Measurements from ENCODE around the gene YWHAG.

GRCh38 chr7:76375251-76375650 lies 16.5 kb upstream of the YWHAG start:
- TF ChIP-seq EZH2 (IDR thresholded peaks at IDR 0.05): no peak
- no peak for TF ChIP-seq POLR2AphosphoS5 (IDR thresholded peaks at IDR 0.05; ENCODE audit: borderline replicate concordance, low read depth, low read length)
- no peak for TF ChIP-seq FOXP2 (optimal IDR thresholded peaks at IDR 0.05; ENCODE audit: control extremely low read depth, extremely low read length, insufficient read depth)

Data from SK-N-MC (cell line).